Left hindlimb (tissue), 1 donor: ENCODE results near the gene MTX1.
A peak's percentile ranks its signal among the peaks of the same experiment; 100 is the strongest.

Source experiments
- DNase-seq: peaks from one replicate; pipeline ENCODE4 v3.0.0-alpha.2; 2018

Gene MTX1

GRCh38 chr1:155174324-155175280, 33.9 kb upstream of the MTX1 start:
- DNase-seq = peak; percentile 46

- DNase-seq = peak; percentile 32
Measured at GRCh38 chr1:155175281-155175926, 33.1 kb upstream of the MTX1 start.

GRCh38 chr1:155175927-155176371, 32.5 kb upstream of the MTX1 start:
- peak; percentile 46 for DNase-seq

GRCh38 chr1:155176544-155177071, 31.9 kb upstream of the MTX1 start:
- peak; percentile 84 for DNase-seq

- peak; percentile 47 for DNase-seq
Measured at GRCh38 chr1:155177192-155177917, 31.1 kb upstream of the MTX1 start.

GRCh38 chr1:155177918-155178281, 30.6 kb upstream of the MTX1 start:
- peak; percentile 34 for DNase-seq

- peak; percentile 36 for DNase-seq
Measured at GRCh38 chr1:155178441-155179111, 29.9 kb upstream of the MTX1 start.

- DNase-seq = no peak
Measured at GRCh38 chr1:155179112-155180031, 29.1 kb upstream of the MTX1 start.

- DNase-seq = no peak
Measured at GRCh38 chr1:155181371-155182051, 27.0 kb upstream of the MTX1 start.

- no peak for DNase-seq
Measured at GRCh38 chr1:155182052-155182550, 26.4 kb upstream of the MTX1 start.

GRCh38 chr1:155183775-155184221, 24.7 kb upstream of the MTX1 start:
- DNase-seq = no peak

GRCh38 chr1:155184351-155184811, 24.1 kb upstream of the MTX1 start:
- peak; percentile 35 for DNase-seq

GRCh38 chr1:155184835-155185782, 23.4 kb upstream of the MTX1 start:
- peak; percentile 47 for DNase-seq

GRCh38 chr1:155185783-155186066, 22.8 kb upstream of the MTX1 start:
- peak; percentile 16 for DNase-seq

GRCh38 chr1:155186067-155186793, 22.3 kb upstream of the MTX1 start:
- peak; percentile 28 for DNase-seq

GRCh38 chr1:155186794-155187455, 21.6 kb upstream of the MTX1 start:
- no peak for DNase-seq

GRCh38 chr1:155187456-155187891, 21.0 kb upstream of the MTX1 start:
- DNase-seq = peak; percentile 21

GRCh38 chr1:155188268-155188667, 20.2 kb upstream of the MTX1 start:
- DNase-seq = peak; percentile 23
